Measurements from ENCODE around the gene DGKB. TPM values are rescaled to one million over a fixed set of nuclear protein-coding genes. Genes with fewer than 3 reads are reported as not detected.

DGKB gene
- total RNA-seq, 4 donors from 2014 or later: 17.3 to 54.9 (median 26.1) TPM

- no peaks in the 10 kb centered on the region for H3K9me3 ChIP-seq
- 91 to 97% methylated on average over 5 to 9 of the region's 10 CpGs for WGBS, 2 donors (ENCODE audit: low coverage in 1 of 2)
- H3K4me3 ChIP-seq: no peak overlapping the region
- no peak for ATAC-seq
- H3K27me3 ChIP-seq: no peaks in the 10 kb centered on the region
- TF ChIP-seq EP300 (IDR thresholded peaks at IDR 0.05) (no peak), POLR2A (IDR thresholded peaks at IDR 0.05) (no peak)
- no peaks in the 10 kb centered on the region for H3K4me1 ChIP-seq
- H3K36me3 ChIP-seq: no peaks in the 10 kb centered on the region
- H3K27ac ChIP-seq: no peak overlapping the region
Measured at GRCh38 chr7:14184292-14184864, 718.2 kb downstream of the DGKB start.

- no peaks in the 10 kb centered on the region for H3K36me3 ChIP-seq
- H3K27me3 ChIP-seq: no peaks in the 10 kb centered on the region
- 57 to 78% methylated on average over 4 to 5 of the region's 6 CpGs for WGBS, 2 donors (ENCODE audit: low coverage in 1 of 2)
- H3K4me3 ChIP-seq: no peak overlapping the region
- TF ChIP-seq POLR2A (IDR thresholded peaks at IDR 0.05) (no peak), POLR2AphosphoS5 (IDR thresholded peaks at IDR 0.05) (no peak), EP300 (IDR thresholded peaks at IDR 0.05) (no peak)
- TF ChIP-seq, protein P1, sequence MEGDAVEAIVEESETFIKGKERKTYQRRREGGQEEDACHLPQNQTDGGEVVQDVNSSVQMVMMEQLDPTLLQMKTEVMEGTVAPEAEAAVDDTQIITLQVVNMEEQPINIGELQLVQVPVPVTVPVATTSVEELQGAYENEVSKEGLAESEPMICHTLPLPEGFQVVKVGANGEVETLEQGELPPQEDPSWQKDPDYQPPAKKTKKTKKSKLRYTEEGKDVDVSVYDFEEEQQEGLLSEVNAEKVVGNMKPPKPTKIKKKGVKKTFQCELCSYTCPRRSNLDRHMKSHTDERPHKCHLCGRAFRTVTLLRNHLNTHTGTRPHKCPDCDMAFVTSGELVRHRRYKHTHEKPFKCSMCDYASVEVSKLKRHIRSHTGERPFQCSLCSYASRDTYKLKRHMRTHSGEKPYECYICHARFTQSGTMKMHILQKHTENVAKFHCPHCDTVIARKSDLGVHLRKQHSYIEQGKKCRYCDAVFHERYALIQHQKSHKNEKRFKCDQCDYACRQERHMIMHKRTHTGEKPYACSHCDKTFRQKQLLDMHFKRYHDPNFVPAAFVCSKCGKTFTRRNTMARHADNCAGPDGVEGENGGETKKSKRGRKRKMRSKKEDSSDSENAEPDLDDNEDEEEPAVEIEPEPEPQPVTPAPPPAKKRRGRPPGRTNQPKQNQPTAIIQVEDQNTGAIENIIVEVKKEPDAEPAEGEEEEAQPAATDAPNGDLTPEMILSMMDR (IDR thresholded peaks at IDR 0.05): no peak
- ATAC-seq: no peak
- H3K9me3 ChIP-seq: no peaks in the 10 kb centered on the region
- H3K4me1 ChIP-seq: no peaks in the 10 kb centered on the region
- H3K27ac ChIP-seq: no peak overlapping the region
Measured at GRCh38 chr7:14179781-14180180, 722.8 kb downstream of the DGKB start.

DNA sequence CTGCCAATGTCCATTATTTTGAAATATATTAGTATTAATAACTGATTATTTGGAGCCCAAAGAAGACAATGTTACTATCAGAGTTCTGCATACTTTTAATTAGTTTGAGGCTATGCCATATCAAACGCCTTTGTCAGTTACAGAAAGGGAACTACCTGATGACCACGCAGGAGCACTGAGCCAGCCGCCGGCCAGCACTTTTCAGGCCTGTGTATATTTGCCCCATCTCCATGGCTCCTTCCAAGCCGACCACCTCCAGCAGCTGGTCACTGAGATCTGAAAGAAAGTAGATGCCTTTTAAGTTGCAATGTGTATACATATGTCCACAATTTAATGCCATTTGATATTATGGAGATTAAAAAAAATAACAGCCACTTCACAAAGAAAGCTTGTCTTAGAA is 724.7 kb downstream of the DGKB start:
- Histone ChIP-seq H3K36me3 (no peaks in the 10 kb centered on the region), H3K27me3 (no peaks in the 10 kb centered on the region), H3K27ac (no peak overlapping the region), H3K4me3 (no peak overlapping the region), H3K9me3 (no peaks in the 10 kb centered on the region), H3K4me1 (no peaks in the 10 kb centered on the region)
- WGBS, 2 donors (ENCODE audit: low coverage in 1 of 2): 74 to 95% methylated on average over 3 to 4 of the region's 5 CpGs
- no peak for TF ChIP-seq POLR2AphosphoS5 (IDR thresholded peaks at IDR 0.05)
- no peak for ATAC-seq

- Histone ChIP-seq H3K36me3 (no peaks in the 10 kb centered on the region), H3K4me3 (no peak overlapping the region), H3K27ac (no peak overlapping the region), H3K9me3 (no peaks in the 10 kb centered on the region), H3K27me3 (no peaks in the 10 kb centered on the region), H3K4me1 (no peaks in the 10 kb centered on the region)
- no peak for TF ChIP-seq POLR2AphosphoS5 (IDR thresholded peaks at IDR 0.05)
- TF ChIP-seq POLR2A (IDR thresholded peaks at IDR 0.05): no peak
- TF ChIP-seq EP300 (IDR thresholded peaks at IDR 0.05): no peak
- TF ChIP-seq, protein P1 (IDR thresholded peaks at IDR 0.05): no peak
- ATAC-seq: no peak
- 87 to 95% methylated on average over 2 of the region's 2 CpGs for WGBS, 2 donors (ENCODE audit: low coverage in 1 of 2)
Measured at GRCh38 chr7:14170872-14171271, 731.7 kb downstream of the DGKB start.

DNA sequence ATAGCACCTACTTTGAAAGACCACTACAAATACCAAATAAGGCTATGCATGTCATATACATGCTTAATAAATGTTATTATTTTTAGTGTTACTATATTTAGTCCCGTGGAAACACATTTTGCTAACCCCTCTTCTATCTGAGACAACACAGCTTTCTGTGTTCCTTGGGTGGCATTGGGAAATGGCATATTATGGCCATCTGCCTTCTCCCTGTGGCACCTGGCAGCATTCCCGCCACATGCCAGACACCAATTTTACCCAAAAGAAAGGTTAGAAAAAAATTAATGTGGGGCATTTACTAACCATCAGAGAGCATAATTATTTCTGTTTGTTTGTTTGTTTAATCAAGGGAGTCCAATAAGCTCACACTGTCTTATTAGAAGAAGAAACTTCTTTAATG is 744.4 kb downstream of the DGKB start:
- Histone ChIP-seq H3K36me3 (no peaks in the 10 kb centered on the region), H3K27ac (no peak overlapping the region), H3K27me3 (no peaks in the 10 kb centered on the region), H3K4me3 (no peak overlapping the region), H3K4me1 (no peaks in the 10 kb centered on the region), H3K9me3 (no peaks in the 10 kb centered on the region)
- WGBS, 2 donors (ENCODE audit: low coverage in 1 of 2): 56 to 75% methylated on average over 2 of the region's 2 CpGs
- TF ChIP-seq, protein P1 (IDR thresholded peaks at IDR 0.05): no peak
- TF ChIP-seq EP300 (IDR thresholded peaks at IDR 0.05): no peak
- TF ChIP-seq POLR2A (IDR thresholded peaks at IDR 0.05): no peak
- TF ChIP-seq POLR2AphosphoS5 (IDR thresholded peaks at IDR 0.05): no peak
- ATAC-seq: no peak

DNA sequence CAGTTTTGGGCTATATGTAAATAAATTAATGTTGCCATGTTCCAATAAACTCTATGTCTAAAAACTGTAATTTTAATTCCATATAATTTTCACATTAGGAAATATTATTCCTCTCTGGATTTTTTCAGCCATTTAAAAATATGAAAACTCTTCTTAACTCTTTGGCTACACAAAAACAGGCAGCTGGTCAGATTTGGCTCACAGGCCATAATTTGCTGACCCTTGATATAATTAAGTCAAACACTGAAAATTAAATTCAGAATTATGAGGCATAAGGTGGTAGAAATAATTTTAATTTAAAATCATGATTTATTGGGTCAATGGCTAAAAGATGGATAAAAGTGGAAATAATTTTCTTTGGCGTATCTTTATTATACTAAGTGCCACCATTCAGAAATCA is 746.1 kb downstream of the DGKB start:
- WGBS, 2 donors (ENCODE audit: low coverage in 1 of 2): 97 to 100% methylated on average over 1 of the region's 1 CpG
- no peaks in the 10 kb centered on the region for H3K9me3 ChIP-seq
- H3K27ac ChIP-seq: no peak overlapping the region
- H3K27me3 ChIP-seq: no peaks in the 10 kb centered on the region
- no peak for ATAC-seq
- no peak overlapping the region for H3K4me3 ChIP-seq
- no peaks in the 10 kb centered on the region for H3K4me1 ChIP-seq
- TF ChIP-seq POLR2A (IDR thresholded peaks at IDR 0.05): no peak
- TF ChIP-seq EP300 (IDR thresholded peaks at IDR 0.05): no peak
- TF ChIP-seq, protein P1 (IDR thresholded peaks at IDR 0.05): no peak
- no peak for TF ChIP-seq POLR2AphosphoS5 (IDR thresholded peaks at IDR 0.05)
- H3K36me3 ChIP-seq: no peaks in the 10 kb centered on the region

Measured in gastroesophageal sphincter (tissue), 4 donors.